Daoy (cell line): Measurements from ENCODE around the gene NEURL1B. TPM values are rescaled to one million over a fixed set of nuclear protein-coding genes. Genes with fewer than 3 reads are reported as not detected.
"Not testable (repeated sequence)": the region's sequence is repeated elsewhere in the genome, so short reads cannot be mapped to it uniquely, and the experiment has no call there.

Experiments
- DNase-seq: peaks from one replicate; pipeline ENCODE4 v3.0.0-alpha.2; 2015; ENCODE audit warnings: low read depth
- total RNA-seq: library from RNA; depleted of rRNA; stranded (reverse); fragments of >200 nt; shearing (Covaris generic); gene quantifications from 2 replicates; pipeline ENCODE4 v1.2.3, GENCODE V29; 2014

Gene NEURL1B
- total RNA-seq, 1 experiment from 2014 or later = 2.8 TPM

- DNase-seq = not testable (repeated sequence)
These were observed 37.4 kb downstream of the NEURL1B start for GRCh38 chr5:172678362-172678874.

- DNase-seq = no peak
These were observed 37.8 kb downstream of the NEURL1B start for GRCh38 chr5:172678902-172679301.

DNA sequence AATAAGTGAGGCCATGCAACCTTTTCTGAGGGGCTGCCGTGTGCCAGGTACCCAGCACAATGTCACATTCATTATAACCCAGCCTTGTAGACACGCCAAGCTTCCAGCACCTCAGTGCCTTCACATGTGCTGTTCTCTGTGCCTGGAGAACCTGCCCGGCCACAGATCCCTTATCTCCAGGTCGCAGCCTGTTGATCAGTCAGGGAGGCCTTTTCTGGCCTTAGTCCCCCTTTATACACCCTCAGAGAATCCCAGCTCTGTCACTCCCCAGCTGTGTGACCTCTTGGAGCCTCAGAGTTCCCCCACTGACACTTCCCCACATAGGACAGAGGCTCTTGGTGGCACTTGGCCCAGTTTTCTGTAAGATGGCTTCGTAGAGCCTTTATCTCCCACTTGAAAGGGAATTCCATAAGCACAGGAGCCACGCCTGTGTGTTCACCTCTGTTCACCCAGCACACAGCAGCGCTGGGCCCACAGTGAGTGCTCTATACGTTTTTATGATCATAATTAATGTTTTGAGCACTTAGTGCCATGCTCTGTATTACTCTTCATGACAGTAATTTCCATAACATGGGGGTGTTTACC, 38.7 kb downstream of the NEURL1B start:
- no peak for DNase-seq

DNA sequence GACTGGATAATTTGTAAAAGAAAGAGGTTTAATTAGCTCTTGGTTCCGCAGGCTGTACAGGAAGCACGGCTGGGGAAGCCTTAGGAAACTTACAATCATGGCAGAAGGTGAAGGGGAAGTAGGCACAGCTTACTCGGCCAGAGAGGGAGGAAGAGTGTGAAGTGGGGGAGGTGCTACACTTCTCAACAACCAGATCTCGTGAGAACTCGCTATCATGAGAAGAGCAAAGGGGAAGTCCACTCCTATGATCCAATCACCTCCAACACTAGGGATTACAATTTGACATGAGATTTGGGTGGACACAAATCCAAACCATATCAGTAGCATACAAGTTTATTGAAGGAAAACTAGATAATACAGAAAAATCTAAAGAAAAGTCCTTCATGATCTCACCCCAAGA, 39.9 kb downstream of the NEURL1B start:
- DNase-seq = no peak

DNA sequence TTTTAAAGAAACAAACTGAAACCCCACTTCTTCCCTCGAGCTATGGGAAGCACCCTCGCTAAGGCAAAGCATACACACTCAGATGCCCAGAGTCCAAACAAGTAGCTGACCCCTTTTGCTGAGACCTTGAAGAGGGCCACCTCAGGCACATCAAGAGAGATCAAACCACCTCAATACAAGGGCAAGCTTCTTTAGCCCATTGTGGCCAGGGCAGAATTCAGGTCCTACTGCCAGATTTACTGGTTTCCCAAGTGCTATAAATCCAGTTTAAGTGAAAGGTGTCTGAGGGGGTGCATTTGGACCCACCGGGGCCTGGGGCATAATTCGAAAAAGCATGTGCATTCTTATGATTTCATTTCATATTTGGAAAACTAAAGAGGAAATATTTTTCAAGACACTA, 40.4 kb downstream of the NEURL1B start:
- DNase-seq = no peak

DNA sequence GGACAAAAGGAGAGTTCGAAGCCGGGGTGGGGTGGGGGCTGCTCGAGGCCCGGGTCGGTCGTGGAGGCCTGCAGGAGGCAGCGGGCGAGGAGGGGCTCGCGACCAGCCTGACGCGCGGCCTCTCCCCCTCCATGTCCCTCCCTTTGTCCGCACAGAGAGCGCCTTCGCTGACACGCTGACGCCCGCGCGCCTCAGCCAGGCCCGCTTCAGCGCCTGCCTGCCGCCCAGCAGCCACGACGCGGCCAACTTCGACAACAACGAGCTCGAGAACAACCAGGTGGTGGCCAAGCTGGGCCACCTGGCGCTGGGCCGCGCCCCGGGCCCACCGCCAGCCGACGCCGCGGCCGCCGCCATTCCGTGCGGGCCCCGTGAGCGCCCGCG, 42.2 kb downstream of the NEURL1B start:
- DNase-seq = no peak

GRCh38 chr5:172683645-172684471, 42.8 kb downstream of the NEURL1B start:
- DNase-seq = no peak

- no peak for DNase-seq
These were observed 44.0 kb downstream of the NEURL1B start for GRCh38 chr5:172685091-172685490.

GRCh38 chr5:172686111-172686510, 45.0 kb downstream of the NEURL1B start:
- DNase-seq = no peak

DNA sequence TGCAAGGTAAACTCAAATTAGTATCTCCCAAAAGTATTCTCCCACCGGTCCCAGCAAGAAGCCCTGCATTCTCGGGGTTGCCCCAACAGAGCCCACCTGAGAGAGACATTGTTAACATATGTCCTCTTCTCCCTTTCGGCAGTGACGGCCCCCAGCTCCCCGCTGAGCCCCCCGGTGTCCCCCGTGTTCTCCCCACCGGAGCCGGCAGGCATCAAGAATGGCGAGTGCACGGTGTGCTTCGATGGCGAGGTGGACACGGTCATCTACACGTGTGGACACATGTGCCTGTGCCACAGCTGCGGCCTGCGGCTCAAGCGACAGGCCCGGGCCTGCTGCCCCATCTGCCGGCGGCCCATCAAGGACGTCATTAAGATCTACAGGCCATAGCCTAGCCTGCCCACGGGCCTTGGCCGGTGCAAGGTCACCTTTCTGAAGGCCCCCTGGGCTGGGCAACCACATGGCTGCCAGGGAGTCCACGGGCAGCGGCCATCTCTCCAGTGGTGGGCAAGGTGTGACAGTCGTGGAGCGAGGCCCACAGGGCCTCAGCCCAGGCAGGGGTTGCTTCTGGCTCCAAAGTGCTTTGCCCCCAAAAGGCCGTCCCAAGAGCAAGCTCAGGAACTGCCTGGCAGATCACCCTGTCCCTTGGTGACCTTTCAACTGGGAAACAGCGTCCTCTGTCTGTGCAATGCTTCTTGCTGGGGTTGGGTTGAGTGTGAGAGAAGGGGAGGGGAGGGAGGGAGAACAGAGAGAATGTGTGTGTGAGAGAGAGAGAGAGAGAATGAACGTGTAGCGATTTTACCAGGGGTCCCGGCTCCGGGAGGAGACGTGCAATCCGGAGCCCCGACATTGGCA, 45.7 kb downstream of the NEURL1B start:
- no peak for DNase-seq

DNA sequence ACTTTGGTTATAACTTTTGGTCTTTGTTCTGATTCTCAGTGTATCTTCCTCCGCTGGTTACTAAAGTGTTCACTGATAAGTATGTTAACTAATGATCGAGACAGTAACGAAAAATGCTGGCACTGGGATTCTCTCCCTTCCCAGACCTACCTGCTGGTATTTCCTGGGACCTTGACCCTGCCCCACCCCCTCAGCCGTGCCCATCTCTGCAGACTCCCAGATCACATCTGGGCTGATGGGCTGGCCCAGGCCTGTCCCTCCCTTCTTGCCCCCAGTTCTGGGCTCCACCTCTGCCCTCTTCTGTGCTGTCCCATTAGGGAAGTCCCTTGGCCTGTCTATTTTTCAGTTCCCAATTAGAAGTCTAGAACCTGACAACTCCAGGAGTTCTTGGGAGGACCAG, 46.9 kb downstream of the NEURL1B start:
- no peak for DNase-seq

DNA sequence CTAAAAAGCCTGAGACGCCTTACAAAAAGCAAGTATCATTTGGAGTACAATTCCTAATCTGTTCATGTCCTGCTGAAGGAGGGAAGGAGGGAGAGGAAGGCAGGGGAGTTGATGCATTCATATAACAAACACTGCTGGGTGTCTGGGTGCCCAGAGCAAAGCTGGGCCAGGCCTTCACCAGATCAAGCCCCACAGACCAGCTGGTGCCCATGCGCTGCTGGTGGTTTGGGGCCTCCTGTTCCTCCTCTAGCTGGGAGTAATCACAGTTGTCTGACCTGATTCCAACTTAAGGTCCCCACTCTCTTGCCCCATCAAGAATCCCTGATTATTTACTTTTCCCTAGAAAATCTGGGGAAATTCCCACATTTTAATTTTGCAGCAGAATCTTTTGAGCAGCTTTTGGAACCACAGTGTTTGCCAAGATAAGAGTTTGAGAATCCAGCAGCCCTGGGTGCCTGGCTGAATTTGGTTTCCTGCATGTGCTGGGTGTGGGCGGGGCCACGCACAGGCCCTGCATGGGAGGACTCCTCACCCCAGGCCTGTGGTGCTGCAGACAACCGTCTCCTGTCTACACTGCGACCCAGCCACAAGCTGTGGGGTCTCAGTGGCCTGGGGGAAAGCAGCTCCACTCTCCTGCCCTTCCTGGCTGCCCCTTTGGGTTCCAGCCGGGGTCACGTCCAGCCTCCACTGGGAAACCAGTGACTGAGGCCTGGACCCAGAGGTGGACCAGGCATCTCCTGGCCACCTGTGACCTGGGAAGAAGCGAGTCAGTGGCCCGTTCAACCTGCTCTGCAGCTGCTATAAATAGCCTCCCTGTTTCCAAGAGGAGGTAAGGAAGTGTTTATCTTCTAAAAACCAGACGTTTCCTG, 47.5 kb downstream of the NEURL1B start:
- no peak for DNase-seq

- no peak for DNase-seq
These were observed 48.1 kb downstream of the NEURL1B start for GRCh38 chr5:172689218-172689572.

DNA sequence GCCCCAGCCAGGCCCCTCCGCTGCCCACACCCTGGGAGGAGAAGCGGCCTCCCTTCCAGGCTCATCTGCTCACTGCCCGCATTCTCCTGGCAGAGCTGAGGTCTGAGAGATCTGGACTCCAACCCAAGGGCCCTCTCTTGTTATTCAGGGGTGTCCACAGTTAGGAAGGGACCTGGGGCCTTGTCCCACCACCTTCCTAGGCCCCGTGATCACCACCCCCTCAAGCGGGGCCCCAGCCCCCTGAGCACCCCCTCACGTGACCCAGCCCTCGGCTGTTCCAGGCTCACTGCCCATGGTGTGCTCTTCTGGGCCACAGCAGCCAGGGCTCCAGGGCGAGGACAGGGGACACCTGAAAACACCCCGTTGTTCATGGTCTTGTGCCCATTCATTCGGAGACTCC, 48.7 kb downstream of the NEURL1B start:
- no peak for DNase-seq

DNA sequence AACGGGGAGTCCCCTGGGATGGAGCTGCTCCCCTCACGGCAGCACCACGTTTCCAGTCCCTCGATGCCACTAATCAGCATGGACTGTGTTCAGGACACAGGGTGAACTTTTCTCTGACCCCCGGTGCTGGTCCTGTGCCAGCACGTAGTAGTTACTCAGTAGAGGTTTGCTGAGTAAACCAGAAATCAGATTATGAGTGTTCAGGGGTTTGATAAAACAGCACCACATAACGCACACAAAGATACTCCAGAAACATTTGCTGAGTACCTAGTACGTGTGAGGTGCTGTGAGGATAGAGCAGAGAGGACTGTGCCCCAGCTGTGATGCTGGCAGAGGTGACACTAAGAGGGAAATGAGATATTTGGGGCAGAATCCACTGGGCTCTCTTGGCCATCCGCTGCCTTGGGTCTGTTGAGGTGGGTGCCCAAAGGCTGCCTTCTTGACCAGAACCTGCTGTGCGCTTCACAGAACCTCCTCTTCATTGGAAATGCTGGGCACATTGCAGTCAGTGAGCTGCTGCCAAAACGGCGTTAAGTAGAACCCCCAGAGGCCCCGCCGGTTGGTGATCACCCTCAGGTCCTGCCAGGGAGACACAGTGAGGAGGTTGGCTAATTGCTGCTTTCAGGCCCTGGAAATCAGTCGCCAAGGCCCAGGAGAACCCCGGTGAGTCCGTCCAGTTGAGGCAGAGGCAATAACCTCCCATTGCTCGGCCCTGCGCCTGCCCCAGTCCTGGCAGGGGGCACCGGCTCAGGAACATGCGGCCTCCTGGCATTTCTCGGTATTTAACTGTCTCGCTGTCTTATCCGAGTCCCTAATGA, 49.4 kb downstream of the NEURL1B start:
- no peak for DNase-seq

DNA sequence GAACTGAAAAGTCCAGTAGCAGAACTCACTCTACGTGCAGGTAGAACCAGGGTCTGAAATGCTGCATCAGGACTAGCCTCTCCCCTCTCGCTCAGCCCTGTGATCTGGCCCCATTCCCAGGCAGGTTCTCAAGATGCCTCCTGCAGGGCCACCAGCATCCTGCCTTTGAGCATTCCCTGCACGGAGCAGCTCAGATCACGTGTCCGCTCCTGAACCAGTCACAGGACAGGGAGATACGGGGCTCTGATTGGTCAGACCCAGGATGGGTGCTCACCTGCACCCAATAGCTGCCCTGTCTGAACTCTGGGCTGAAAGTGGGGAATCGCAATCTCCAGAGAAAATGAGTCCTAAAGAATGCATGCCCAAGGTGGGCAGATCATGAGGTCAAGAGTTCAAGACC, 50.8 kb downstream of the NEURL1B start:
- no peak for DNase-seq

GRCh38 chr5:172692451-172692850, 51.4 kb downstream of the NEURL1B start:
- no peak for DNase-seq

DNA sequence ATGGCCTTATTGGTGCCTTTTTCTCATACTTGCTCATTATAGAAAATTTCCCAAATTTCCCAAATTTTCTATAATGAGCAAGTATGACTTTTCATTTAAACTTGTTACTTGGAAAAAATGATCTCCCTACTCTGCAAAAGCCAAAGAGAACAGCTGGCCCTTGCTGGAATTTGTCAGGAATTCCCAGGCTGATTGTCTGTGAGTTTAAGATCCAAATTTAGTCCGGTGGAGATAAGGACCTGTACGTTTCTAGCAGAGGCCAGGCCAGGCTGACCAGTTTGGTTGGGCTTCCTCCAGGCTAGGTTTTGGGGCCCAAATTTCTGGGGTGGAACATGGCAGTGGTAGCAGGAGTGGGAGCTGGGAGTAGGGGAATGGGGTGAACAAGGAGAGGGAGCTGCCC, 51.9 kb downstream of the NEURL1B start:
- no peak for DNase-seq

DNA sequence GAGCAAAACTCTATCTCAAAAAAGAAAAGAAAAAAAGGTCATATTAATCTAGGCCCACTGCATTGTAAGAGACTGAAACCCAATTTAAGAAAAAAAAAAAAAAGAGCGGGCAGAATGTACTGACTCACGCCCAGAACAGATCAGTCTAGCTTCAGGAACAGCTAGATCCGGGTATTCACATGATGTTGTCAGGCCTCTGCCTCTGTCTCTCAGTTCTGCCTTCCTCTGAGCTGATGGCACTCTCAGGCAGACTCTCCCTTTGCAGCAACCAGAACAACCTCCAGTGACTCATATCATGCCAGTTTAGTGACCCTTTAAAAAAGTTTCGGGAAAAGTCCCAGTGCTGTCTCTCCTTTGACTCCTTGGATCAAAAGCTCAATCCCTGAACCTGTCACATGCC, 53.0 kb downstream of the NEURL1B start:
- no peak for DNase-seq

DNA sequence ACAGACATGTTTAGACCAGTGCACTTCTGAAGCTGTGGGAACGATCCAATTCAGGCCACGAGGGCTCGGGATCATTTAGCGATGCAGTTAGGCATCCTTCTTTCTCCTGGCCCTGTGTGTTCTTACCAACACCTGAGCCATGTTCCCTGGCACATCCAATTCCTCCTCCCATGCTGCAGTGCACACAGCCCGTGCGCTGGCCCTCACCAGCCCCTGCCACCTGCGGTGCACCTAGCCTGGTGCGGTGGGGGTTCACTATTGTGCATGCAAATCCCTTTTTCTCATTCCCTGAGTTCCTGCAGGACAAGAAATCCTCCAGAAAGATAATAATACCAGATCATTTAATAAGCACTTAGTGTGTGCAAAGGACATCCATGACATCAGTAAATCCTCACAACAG, 53.5 kb downstream of the NEURL1B start:
- DNase-seq = no peak
